Stimulated activated CD8-positive, alpha-beta memory T cell treated with anti-CD3 and anti-CD28 coated beads, Interleukin-7, amount 100 ng/mL, for 24 hours (primary cell): Measurements from ENCODE around the gene AGAP2.

Experiments used
- DNase-seq: peaks from one replicate; pipeline ENCODE4 v3.0.0-alpha.2; 2020; ENCODE audit warnings: low read depth

Gene AGAP2

GRCh38 chr12:57735952-57736740 lies 2.4 kb downstream of the AGAP2 start:
- DNase-seq, result no peak

GRCh38 chr12:57735198-57735855 lies 3.2 kb downstream of the AGAP2 start:
- no peak for DNase-seq

GRCh38 chr12:57734591-57734990 lies 4.0 kb downstream of the AGAP2 start:
- no peak for DNase-seq

GRCh38 chr12:57733928-57734327 lies 4.6 kb downstream of the AGAP2 start:
- no peak for DNase-seq

DNA sequence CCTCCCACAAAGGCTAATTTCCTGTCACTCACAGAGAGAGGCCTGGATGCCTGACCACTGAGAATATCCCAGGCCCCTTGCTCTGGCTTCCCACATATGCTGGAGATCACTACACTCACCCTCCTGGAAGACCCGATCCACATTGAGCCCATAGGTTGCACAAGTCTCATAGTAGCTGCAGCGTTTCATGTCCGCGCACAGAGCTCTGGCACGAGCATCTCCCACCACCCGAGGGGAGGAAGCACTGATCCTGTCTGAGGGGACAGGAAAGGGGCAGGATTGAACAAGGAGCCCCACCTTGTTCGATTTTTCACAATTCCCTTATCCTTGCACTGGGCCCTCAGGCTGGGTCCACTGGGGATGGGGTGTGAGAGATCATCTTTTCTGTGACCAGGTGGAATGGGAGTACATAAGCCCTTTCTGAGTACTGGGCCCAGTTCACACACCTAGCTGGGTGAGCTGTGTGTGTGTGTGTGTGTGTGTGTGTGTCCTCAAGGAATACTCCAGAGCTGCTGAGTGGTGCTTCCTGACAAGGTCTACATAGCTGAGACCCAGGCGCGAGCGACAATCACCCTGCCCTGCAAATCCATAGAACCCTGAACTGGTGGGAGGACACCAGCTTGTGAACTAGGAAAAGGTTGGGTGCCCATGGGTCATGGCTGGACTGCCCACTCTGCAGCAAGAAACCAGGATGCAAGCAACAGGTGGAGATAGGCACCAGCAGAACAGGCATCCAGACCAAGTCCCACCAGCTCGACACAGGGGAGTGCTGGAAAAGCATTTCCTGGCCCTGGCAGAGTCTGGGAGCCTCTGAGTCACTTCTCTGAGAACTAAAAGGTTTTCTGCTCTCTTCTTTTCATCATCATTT lies 5.6 kb downstream of the AGAP2 start:
- DNase-seq, result no peak

GRCh38 chr12:57732270-57732669 lies 6.3 kb downstream of the AGAP2 start:
- no peak for DNase-seq

- no peak for DNase-seq
Measured at GRCh38 chr12:57731411-57732080, 7.0 kb downstream of the AGAP2 start.

DNA sequence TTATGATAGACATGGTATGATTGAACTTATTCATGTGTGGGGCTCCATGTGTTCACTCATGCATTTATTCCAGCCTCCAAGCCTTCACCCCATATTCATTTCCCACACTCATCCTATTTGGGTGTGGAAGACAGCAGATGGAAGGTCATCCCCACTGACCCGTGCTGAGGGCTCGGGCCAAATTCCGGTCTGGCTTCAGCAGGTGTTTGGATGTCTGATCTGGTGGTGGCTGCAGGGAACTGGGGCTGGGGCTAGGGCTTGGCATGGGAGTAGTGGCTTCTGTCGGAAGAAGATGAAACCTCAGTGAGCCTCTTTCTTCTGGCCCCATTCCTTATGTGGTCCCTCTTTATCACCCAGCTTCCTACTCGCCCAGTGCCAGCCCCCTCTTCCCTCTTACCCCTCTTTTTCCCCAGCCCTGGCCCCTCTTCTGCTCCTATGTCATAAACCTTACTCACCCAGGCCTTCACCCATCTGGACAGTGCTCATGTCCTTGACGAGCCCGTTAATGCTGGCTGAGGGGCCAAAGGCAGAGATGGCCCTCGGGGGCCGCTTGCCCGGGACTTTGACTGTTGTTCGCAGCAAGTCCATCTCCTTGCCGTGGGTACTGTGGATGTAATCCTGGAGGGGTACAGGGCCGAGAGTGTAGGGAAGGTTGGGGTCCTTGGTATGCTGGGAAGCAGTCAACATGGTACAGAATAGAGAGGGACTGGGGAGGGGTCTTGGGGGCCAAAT lies 8.0 kb downstream of the AGAP2 start:
- DNase-seq, result no peak

GRCh38 chr12:57729321-57729844 lies 9.2 kb downstream of the AGAP2 start:
- DNase-seq, result no peak

- no peak for DNase-seq
Measured at GRCh38 chr12:57727758-57728395, 10.7 kb downstream of the AGAP2 start.

- DNase-seq, result no peak
Measured at GRCh38 chr12:57726884-57727757, 11.4 kb downstream of the AGAP2 start.

DNA sequence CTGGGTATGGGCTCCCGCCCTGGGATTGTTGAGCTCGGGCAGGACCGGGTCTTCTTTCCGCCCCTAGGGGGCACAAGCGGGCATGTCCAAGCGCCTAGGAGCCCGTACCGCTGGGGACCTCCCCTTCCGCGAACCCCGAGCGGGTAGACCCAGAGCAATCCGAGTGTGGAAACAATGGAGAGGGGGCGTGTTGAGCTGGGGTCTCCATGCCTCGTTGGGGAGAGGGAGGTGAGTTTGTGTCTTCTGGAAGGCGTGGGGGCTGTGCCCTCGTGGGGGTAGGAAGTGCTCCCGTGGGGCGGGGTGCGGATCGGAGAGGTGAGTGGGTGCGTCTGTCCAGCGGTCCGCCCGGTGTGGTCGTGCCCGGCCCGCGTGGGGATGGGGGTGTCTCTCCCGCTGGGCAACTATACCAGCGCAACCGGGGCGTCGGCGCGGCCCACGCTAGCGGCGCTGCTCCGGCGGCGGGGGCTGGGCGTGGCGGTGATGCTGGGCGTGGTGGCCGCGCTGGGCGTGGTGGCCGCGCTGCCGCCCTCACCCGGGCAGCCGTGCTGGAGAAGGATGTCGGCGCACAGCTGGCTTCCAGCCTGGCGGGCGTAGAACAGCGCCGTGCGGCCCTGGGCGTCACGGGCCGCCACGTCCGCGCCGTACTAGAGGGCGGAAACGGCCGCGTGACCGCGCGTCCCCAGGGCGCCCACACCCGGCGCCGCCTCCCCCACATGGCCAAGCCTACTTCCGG lies 12.2 kb downstream of the AGAP2 start:
- DNase-seq, result no peak

GRCh38 chr12:57725851-57726150 lies 12.7 kb downstream of the AGAP2 start:
- DNase-seq, result no peak

DNA sequence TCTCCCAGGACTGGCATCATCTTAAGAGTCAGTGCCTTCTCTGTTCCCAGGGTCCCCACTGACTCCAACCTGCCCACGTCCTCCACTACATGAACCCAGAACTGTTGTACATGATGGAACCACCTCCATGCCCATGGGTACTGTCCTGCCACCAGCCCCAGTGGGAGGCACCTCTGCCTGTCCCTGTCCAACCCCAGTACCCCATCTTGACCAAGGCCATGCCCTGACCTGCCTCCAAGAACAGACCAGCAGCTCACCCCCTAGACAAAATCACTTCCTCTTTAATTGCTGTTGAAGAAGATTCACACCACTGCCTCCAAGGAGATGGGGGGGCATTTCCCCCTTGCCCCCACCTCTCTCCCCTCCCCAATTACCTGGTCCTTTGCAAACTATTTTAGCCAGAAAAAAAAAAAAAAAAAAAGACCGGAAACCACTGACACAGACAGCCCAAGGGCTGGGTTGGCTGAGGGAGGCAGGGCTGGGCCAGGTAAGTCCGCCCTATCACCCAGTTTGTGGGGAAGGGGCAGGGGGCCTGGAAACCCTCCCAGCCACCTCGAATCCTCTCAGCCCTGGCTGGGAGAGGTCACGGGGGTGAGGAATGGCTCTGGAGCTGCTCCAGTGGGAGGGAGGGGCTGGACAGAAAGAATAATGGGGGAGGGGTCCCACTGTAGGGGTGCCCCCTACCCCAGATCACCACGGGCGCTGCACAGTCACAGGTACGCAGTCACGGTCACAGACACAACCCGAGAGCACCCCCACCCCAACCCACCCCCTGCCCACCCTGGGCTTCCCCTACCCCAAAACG lies 13.4 kb downstream of the AGAP2 start:
- DNase-seq, result no peak

- no peak for DNase-seq
Measured at GRCh38 chr12:57724003-57724935, 14.3 kb downstream of the AGAP2 start.

DNA sequence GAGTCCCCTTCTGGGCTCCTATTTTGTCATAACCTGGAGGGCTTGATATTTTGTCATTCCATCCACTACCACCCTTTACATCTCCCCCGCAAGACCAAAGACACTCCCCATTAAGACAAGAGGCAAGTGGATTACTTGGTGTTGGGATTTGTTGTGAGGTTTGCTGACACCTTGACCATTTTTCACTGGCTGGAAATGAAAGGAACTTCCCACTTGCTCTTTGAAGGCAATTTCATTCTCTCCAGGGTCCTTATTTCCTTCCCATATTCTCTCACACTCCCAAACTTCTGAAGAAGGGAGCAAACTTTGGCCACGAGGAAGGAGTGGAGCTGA lies 14.9 kb downstream of the AGAP2 start:
- no peak for DNase-seq
